Measurements from ENCODE around the gene PLEKHG3. TPM values are rescaled to one million over a fixed set of nuclear protein-coding genes. Genes with fewer than 3 reads are reported as not detected.

Gene PLEKHG3
- total and polyA plus RNA-seq, 4 donors, result 8.4 to 21.3 (median 14.6) TPM

DNA sequence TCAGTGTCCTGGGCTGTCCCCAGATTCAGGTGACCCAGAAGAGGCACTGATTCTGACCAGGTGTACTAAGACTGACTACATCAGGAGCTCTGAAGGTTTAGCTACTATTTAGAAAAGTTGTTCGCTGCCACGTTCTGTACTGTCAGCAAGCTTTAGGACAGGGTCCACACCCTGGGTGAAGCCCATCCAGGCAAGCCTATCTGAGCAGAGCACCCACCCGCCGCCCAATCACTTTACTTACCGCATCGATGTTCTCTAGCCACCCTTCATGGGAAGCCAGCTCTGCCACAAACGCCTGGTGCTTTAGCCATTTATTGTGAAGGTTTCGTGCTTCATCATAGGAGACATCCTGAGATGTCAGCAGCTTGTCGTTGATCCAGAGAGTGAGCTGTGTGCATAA lies 79.8 kb downstream of the PLEKHG3 start (continued):
- TF ChIP-seq, protein P1, sequence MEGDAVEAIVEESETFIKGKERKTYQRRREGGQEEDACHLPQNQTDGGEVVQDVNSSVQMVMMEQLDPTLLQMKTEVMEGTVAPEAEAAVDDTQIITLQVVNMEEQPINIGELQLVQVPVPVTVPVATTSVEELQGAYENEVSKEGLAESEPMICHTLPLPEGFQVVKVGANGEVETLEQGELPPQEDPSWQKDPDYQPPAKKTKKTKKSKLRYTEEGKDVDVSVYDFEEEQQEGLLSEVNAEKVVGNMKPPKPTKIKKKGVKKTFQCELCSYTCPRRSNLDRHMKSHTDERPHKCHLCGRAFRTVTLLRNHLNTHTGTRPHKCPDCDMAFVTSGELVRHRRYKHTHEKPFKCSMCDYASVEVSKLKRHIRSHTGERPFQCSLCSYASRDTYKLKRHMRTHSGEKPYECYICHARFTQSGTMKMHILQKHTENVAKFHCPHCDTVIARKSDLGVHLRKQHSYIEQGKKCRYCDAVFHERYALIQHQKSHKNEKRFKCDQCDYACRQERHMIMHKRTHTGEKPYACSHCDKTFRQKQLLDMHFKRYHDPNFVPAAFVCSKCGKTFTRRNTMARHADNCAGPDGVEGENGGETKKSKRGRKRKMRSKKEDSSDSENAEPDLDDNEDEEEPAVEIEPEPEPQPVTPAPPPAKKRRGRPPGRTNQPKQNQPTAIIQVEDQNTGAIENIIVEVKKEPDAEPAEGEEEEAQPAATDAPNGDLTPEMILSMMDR (IDR thresholded peaks at IDR 0.05; ENCODE audit: low read depth, low read length, missing input control), result no peak
- TF ChIP-seq EGR1 (IDR thresholded peaks at IDR 0.05; ENCODE audit: low read depth in 2 of 2), result no peak

DNA sequence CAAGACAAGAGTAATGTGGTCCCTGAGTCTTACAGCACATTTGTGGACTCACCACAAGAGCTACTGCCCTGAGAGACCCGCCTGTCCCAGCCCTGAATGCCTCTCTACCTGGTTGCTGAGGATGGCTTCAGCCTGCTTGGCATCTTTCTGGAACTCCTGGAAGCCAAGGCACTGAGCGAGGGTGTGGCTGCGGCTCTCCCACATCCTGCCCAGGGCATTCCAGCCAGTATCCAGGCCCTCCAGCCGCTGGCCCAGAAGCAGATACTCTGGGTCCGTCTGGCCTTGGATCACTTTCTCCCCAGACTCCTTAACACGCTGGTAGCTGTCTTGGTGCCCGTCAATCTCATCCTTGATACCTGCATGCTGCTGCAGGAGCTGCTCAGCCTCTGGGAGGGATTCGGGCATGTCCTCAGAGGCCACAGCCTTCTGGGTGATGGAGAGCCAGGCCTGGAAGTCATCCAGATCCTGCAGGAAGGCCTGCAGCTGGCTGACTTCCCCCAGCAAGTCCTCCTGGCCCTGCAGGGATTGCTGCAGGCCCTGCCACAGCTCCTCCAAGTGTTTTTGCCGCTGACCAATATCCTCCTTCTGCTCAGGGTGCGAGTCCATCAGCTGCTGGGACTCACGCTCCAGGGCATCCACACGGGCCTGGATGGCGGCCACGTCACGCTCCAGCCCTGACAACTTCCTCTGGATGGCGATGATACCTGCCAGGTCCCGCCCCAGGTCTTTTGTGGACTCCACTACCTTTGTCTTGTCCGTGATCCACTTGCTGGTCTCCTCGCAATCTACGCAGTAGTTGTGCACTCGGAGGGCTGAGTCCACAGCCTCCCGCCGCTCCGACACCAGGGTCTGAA lies 82.3 kb downstream of the PLEKHG3 start:
- Histone ChIP-seq H3K4me3 (ENCODE audit: low read depth in 1 of 3, low read length in 3 of 3) (no peak overlapping the region), H3K4me1 (ENCODE audit: control insufficient read depth in 4 of 4, insufficient read depth in 4 of 4, low read length in 3 of 4) (no peaks in the 10 kb centered on the region), H3K9me3 (ENCODE audit: control insufficient read depth in 4 of 4, low read length in 3 of 4) (no peaks in the 10 kb centered on the region), H3K27ac (ENCODE audit: low read depth in 1 of 2, low read length in 2 of 2) (no peak overlapping the region), H3K36me3 (ENCODE audit: control insufficient read depth in 4 of 4, insufficient read depth in 3 of 4, low read depth in 1 of 4, low read length in 3 of 4) (no peaks in the 10 kb centered on the region), H3K9ac (ENCODE audit: low read depth in 1 of 2, low read length in 2 of 2) (no peak overlapping the region), H3K27me3 (ENCODE audit: control insufficient read depth in 4 of 4, insufficient read depth in 4 of 4, low read length in 3 of 4) (no peaks in the 10 kb centered on the region)
- TF ChIP-seq NR2F2 (IDR thresholded peaks at IDR 0.05) (peak; percentile 32), HNF4A (conservative IDR thresholded peaks at IDR 0.05) (no peak)
- DNase-seq (ENCODE audit: low spot score), result no peak
- 88% methylated on average over 24 of the region's 24 CpGs for WGBS

DNA sequence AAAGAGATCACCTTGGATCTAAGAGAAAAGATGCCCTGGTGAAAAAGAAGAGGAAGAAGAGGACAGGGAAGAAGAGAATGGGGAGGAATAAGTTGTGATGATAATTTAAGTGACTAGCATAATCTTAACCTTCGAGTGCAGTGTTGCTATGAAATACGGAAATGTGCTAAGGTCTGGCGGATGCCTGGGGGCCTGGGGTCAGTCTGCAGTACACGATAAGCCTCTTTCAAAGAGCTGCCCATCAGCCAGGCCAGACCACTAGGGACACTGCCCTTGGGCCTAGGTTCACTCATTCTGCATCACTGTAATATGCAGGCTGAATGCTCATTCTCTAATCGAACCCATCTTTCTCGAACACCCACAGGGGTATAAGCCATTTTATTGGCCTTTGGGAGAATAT lies 83.4 kb downstream of the PLEKHG3 start:
- no peak for DNase-seq (ENCODE audit: low spot score)
- Histone ChIP-seq H3K9me3 (ENCODE audit: control insufficient read depth in 4 of 4, low read length in 3 of 4) (no peaks in the 10 kb centered on the region), H3K9ac (ENCODE audit: low read depth in 1 of 2, low read length in 2 of 2) (no peak overlapping the region), H3K4me3 (ENCODE audit: low read depth in 1 of 3, low read length in 3 of 3) (no peak overlapping the region), H3K36me3 (ENCODE audit: control insufficient read depth in 4 of 4, insufficient read depth in 3 of 4, low read depth in 1 of 4, low read length in 3 of 4) (no peaks in the 10 kb centered on the region), H3K4me1 (ENCODE audit: control insufficient read depth in 4 of 4, insufficient read depth in 4 of 4, low read length in 3 of 4) (no peaks in the 10 kb centered on the region), H3K27me3 (ENCODE audit: control insufficient read depth in 4 of 4, insufficient read depth in 4 of 4, low read length in 3 of 4) (no peaks in the 10 kb centered on the region), H3K27ac (ENCODE audit: low read depth in 1 of 2, low read length in 2 of 2) (no peak overlapping the region)
- WGBS, result 85% methylated on average over 6 of the region's 6 CpGs
- TF ChIP-seq, protein P2, sequence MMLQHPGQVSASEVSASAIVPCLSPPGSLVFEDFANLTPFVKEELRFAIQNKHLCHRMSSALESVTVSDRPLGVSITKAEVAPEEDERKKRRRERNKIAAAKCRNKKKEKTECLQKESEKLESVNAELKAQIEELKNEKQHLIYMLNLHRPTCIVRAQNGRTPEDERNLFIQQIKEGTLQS (IDR thresholded peaks at IDR 0.05), result no peak
- TF ChIP-seq, protein P3, sequence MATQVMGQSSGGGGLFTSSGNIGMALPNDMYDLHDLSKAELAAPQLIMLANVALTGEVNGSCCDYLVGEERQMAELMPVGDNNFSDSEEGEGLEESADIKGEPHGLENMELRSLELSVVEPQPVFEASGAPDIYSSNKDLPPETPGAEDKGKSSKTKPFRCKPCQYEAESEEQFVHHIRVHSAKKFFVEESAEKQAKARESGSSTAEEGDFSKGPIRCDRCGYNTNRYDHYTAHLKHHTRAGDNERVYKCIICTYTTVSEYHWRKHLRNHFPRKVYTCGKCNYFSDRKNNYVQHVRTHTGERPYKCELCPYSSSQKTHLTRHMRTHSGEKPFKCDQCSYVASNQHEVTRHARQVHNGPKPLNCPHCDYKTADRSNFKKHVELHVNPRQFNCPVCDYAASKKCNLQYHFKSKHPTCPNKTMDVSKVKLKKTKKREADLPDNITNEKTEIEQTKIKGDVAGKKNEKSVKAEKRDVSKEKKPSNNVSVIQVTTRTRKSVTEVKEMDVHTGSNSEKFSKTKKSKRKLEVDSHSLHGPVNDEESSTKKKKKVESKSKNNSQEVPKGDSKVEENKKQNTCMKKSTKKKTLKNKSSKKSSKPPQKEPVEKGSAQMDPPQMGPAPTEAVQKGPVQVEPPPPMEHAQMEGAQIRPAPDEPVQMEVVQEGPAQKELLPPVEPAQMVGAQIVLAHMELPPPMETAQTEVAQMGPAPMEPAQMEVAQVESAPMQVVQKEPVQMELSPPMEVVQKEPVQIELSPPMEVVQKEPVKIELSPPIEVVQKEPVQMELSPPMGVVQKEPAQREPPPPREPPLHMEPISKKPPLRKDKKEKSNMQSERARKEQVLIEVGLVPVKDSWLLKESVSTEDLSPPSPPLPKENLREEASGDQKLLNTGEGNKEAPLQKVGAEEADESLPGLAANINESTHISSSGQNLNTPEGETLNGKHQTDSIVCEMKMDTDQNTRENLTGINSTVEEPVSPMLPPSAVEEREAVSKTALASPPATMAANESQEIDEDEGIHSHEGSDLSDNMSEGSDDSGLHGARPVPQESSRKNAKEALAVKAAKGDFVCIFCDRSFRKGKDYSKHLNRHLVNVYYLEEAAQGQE (IDR thresholded peaks at IDR 0.05), result no peak
- TF ChIP-seq, protein P4, sequence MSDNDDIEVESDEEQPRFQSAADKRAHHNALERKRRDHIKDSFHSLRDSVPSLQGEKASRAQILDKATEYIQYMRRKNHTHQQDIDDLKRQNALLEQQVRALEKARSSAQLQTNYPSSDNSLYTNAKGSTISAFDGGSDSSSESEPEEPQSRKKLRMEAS (IDR thresholded peaks at IDR 0.05), result no peak
- TF ChIP-seq RAD21 (IDR thresholded peaks at IDR 0.05) (no peak), EGR1 (IDR thresholded peaks at IDR 0.05; ENCODE audit: low read depth in 2 of 2) (no peak), NR2F2 (IDR thresholded peaks at IDR 0.05) (peak; percentile 96), JUND (IDR thresholded peaks at IDR 0.05) (no peak)
- TF ChIP-seq, protein P1 (IDR thresholded peaks at IDR 0.05; ENCODE audit: low read depth, low read length, missing input control), result no peak

Measured in liver (tissue), 9 donors.